Fibroblast of villous mesenchyme (primary cell): Measurements from ENCODE around the gene BAIAP3. TPM values are rescaled to one million over a fixed set of nuclear protein-coding genes. Genes with fewer than 3 reads are reported as not detected.
A peak's percentile ranks its signal among the peaks of the same experiment; 100 is the strongest.

Source experiments
- DNase-seq: peaks from one replicate; pipeline ENCODE4 v3.0.0-alpha.2; 2010; ENCODE audit warnings: low read depth
- H3K4me3 ChIP-seq: 2 replicates; pipeline ENCODE4 v1.5.1; 2011; ENCODE audit warnings: low read depth, mild to moderate bottlenecking, low read length
- CTCF ChIP-seq: IDR thresholded peaks from 2 replicates; pipeline ENCODE4 v1.5.1; 2012; ENCODE audit warnings: low read depth, mild to moderate bottlenecking, low read length; ENCODE audit not compliant: insufficient read depth
- total RNA-seq: library from RNA; depleted of rRNA; stranded (reverse); fragments of >200 nt; gene quantifications from 2 replicates; pipeline ENCODE4 v1.2.3, GENCODE V29; 2012

The BAIAP3 gene
- total RNA-seq, 1 donor: under 0.01 TPM

- DNase-seq: no peak
Observed at GRCh38 chr16:1345087-1345486, 11.6 kb downstream of the BAIAP3 start.

GRCh38 chr16:1345651-1346421, 12.4 kb downstream of the BAIAP3 start:
- no peak overlapping the region for H3K4me3 ChIP-seq
- TF ChIP-seq CTCF: no peak
- no peak for DNase-seq

More at GRCh38 chr16:1345087-1345486, 11.6 kb downstream of the BAIAP3 start:
- no peak overlapping the region for H3K4me3 ChIP-seq
- TF ChIP-seq CTCF: no peak

- TF ChIP-seq CTCF: peak; percentile 32
- DNase-seq: no peak
- no peak overlapping the region for H3K4me3 ChIP-seq
Observed at GRCh38 chr16:1346422-1347285, 13.2 kb downstream of the BAIAP3 start.

GRCh38 chr16:1347286-1347855, 13.9 kb downstream of the BAIAP3 start:
- TF ChIP-seq CTCF: no peak
- no peak for DNase-seq
- H3K4me3 ChIP-seq: no peak overlapping the region

- DNase-seq: no peak
- TF ChIP-seq CTCF: no peak
Observed at GRCh38 chr16:1347962-1348361, 14.5 kb downstream of the BAIAP3 start.

GRCh38 chr16:1348441-1348840, 15.0 kb downstream of the BAIAP3 start:
- no peak for TF ChIP-seq CTCF
- H3K4me3 ChIP-seq: no peak overlapping the region
- no peak for DNase-seq

More at GRCh38 chr16:1347962-1348361, 14.5 kb downstream of the BAIAP3 start:
- H3K4me3 ChIP-seq: no peak overlapping the region
